OCI-LY1 (cell line): ENCODE measurements around the gene TAF3.

Source experiments
- CTCF ChIP-seq: fragments of 200-600 bp; sonication (generic), shearing (Covaris generic); IDR thresholded peaks from 2 replicates; pipeline ENCODE4 v1.5.1; 2017; ENCODE audit warnings: mild to moderate bottlenecking, antibody characterized with exemption, low read length, moderate library complexity, mixed read lengths
- EZH2 ChIP-seq: fragments of 200-600 bp; sonication (generic), shearing (Covaris generic); IDR thresholded peaks from 2 replicates; pipeline ENCODE4 v1.8.0; 2017; ENCODE audit warnings: borderline replicate concordance, mixed run types, mild to moderate bottlenecking, antibody characterized with exemption, low read length, moderate library complexity, mixed read lengths

- TF ChIP-seq CTCF (no peak), EZH2 (no peak)
Observed at GRCh38 chr10:8052956-8053445, 234.7 kb downstream of the TAF3 start.
